Liver (tissue), 9 donors: Measurements from ENCODE around the gene CPED1. TPM values are rescaled to one million over a fixed set of nuclear protein-coding genes. Genes with fewer than 3 reads are reported as not detected.

Experiments used
- DNase-seq: peaks from one replicate; pipeline ENCODE4 v3.0.0-alpha.2; 2017; ENCODE audit warnings: low spot score
- H3K27ac ChIP-seq, 2 donors: one replicate each; pipeline ENCODE4 v1.7.0; 2013; ENCODE audit warnings: inconsistent platforms in 2 of 2, low read length in 2 of 2, control low read depth in 1 of 2, low read depth in 1 of 2, mild to moderate bottlenecking in 1 of 2
- H3K27me3 ChIP-seq, 4 donors: one replicate each; pipeline versions ENCODE4 v1.6.1 to v1.7.0; 2013; ENCODE audit warnings: low read length in 3 of 4, inconsistent platforms in 1 of 4, mild to moderate bottlenecking in 1 of 4, moderate library complexity in 1 of 4; ENCODE audit not compliant: control insufficient read depth in 4 of 4, insufficient read depth in 4 of 4
- H3K36me3 ChIP-seq, 4 donors: one replicate each; pipeline versions ENCODE4 v1.6.1 to v1.7.0; 2013; ENCODE audit warnings: low read length in 3 of 4, mild to moderate bottlenecking in 3 of 4, low read depth in 1 of 4, moderate library complexity in 1 of 4; ENCODE audit not compliant: control insufficient read depth in 4 of 4, insufficient read depth in 3 of 4
- H3K4me1 ChIP-seq, 4 donors: one replicate each; pipeline versions ENCODE4 v1.6.1 to v1.7.0; 2013; ENCODE audit warnings: low read length in 3 of 4, mild to moderate bottlenecking in 3 of 4, moderate library complexity in 1 of 4; ENCODE audit not compliant: control insufficient read depth in 4 of 4, insufficient read depth in 4 of 4
- H3K4me3 ChIP-seq, 3 donors: one replicate each; pipeline versions ENCODE4 v1.6.1 to v1.7.0; 2013; ENCODE audit warnings: low read length in 3 of 3, control low read depth in 1 of 3, low read depth in 1 of 3, mild to moderate bottlenecking in 1 of 3
- H3K9ac ChIP-seq, 2 donors: one replicate each; pipeline ENCODE4 v1.7.0; 2013; ENCODE audit warnings: low read length in 2 of 2, mild to moderate bottlenecking in 2 of 2, moderate library complexity in 2 of 2, control low read depth in 1 of 2, low read depth in 1 of 2
- H3K9me3 ChIP-seq, 4 donors: one replicate each; pipeline versions ENCODE4 v1.6.1 to v1.7.0; 2013; ENCODE audit warnings: low read length in 3 of 4; ENCODE audit not compliant: control insufficient read depth in 4 of 4
- ATF3 ChIP-seq: IDR thresholded peaks from 2 replicates; pipeline ENCODE4 v1.6.1; 2016; ENCODE audit warnings: antibody characterized with exemption
- EGR1 ChIP-seq, 2 donors: IDR thresholded peaks; 2 replicates each; pipeline ENCODE4 v1.6.1; 2016 to 2018; ENCODE audit warnings: antibody characterized with exemption in 2 of 2, low read depth in 2 of 2
- FOXA1 ChIP-seq: IDR thresholded peaks from 2 replicates; pipeline ENCODE4 v1.6.1; 2016; ENCODE audit warnings: antibody characterized with exemption
- FOXA2 ChIP-seq: IDR thresholded peaks from 2 replicates; pipeline ENCODE4 v1.6.1; 2016; ENCODE audit warnings: antibody characterized with exemption
- GABPA ChIP-seq, 2 donors: IDR thresholded peaks in 1 of 2; conservative IDR thresholded peaks in 1 of 2; 2 replicates each; pipeline ENCODE4 v1.6.1; 2016; ENCODE audit warnings: antibody characterized with exemption in 2 of 2, mild to moderate bottlenecking in 1 of 2, moderate library complexity in 1 of 2
- JUND ChIP-seq, 2 donors: IDR thresholded peaks; 2 replicates each; pipeline ENCODE4 v1.6.1; 2016; ENCODE audit warnings: antibody characterized with exemption in 2 of 2
- MAX ChIP-seq: IDR thresholded peaks from 2 replicates; pipeline ENCODE4 v1.6.1; 2016; ENCODE audit warnings: antibody characterized with exemption
- NR2F2 ChIP-seq: IDR thresholded peaks from 2 replicates; pipeline ENCODE4 v1.6.1; 2016; ENCODE audit warnings: antibody characterized with exemption
- RAD21 ChIP-seq, 2 donors: IDR thresholded peaks; 2 replicates each; pipeline ENCODE4 v1.6.1; 2016; ENCODE audit warnings: antibody characterized with exemption in 2 of 2, mild to moderate bottlenecking in 2 of 2
- REST ChIP-seq: IDR thresholded peaks from 2 replicates; pipeline ENCODE4 v1.6.1; 2016; ENCODE audit warnings: antibody characterized with exemption, mild to moderate bottlenecking
- SP1 ChIP-seq: IDR thresholded peaks from 2 replicates; pipeline ENCODE4 v1.6.1; 2018; ENCODE audit warnings: antibody characterized with exemption, mild to moderate bottlenecking
- TAF1 ChIP-seq: conservative IDR thresholded peaks from 2 replicates; pipeline ENCODE4 v1.6.1; 2016; ENCODE audit warnings: antibody characterized with exemption, mild to moderate bottlenecking
- YY1 ChIP-seq: IDR thresholded peaks from 2 replicates; pipeline ENCODE4 v1.6.1; 2016; ENCODE audit warnings: antibody characterized with exemption, mild to moderate bottlenecking
- ZBTB33 ChIP-seq: IDR thresholded peaks from 2 replicates; pipeline ENCODE4 v1.6.1; 2016; ENCODE audit warnings: antibody characterized with exemption
- WGBS: extraction: QIAGEN DNeasy Blood & Tissue Kit; methylation state at CpG from one replicate; pipeline ENCODE4 v1.1.7; 2013; 5-methylcytosine and 5-hydroxymethylcytosine counted together
- polyA plus RNA-seq, 2 donors: library from polyadenylated mRNA; stranded (reverse) in 1 of 2; unstranded in 1 of 2; fragments of 200-250 nt in 1 of 2; fragments of >200 nt in 1 of 2; fragmentation: Nextera tagmentation in 1 of 2; extraction: Ambion mirVana in 1 of 2; gene quantifications; one replicate each; pipeline versions ENCODE4 v1.2.1 to v1.2.3, GENCODE V29; 2013 to 2015
- total RNA-seq, 2 donors: library from RNA; depleted of rRNA; stranded (reverse); fragments of >200 nt; gene quantifications; one replicate each; pipeline ENCODE4 v1.2.3, GENCODE V29; 2014
- donor health status: healthy.
- donor health status: healthy.
- donor health status: healthy.
- donor health status: healthy.
- donor health status: healthy.

The CPED1 gene
- total and polyA plus RNA-seq, 4 donors = 8.5 to 58.0 (median 14.6) TPM

GRCh38 chr7:120959929-120960484 is 28.5 kb upstream of the CPED1 start:
- WGBS = 96% methylated on average over 8 of the region's 8 CpGs
- H3K27ac ChIP-seq = no peak overlapping the region
- peaks cover 2 to 35% (median 20%) of the 10 kb centered on the region in 4 donors for H3K36me3 ChIP-seq
- no peak for TF ChIP-seq FOXA2
- TF ChIP-seq RAD21 (IDR thresholded peaks at IDR 0.05) = no peak
- no peaks in the 10 kb centered on the region for H3K4me1 ChIP-seq
- no peak overlapping the region for H3K4me3 ChIP-seq
- DNase-seq = no peak
- no peak overlapping the region for H3K9ac ChIP-seq
- H3K27me3 ChIP-seq = no peaks in the 10 kb centered on the region
- no peaks in the 10 kb centered on the region for H3K9me3 ChIP-seq

GRCh38 chr7:120960714-120961113 is 27.8 kb upstream of the CPED1 start:
- Histone ChIP-seq H3K4me1 (no peaks in the 10 kb centered on the region), H3K9ac (no peak overlapping the region), H3K27ac (no peak overlapping the region), H3K27me3 (no peaks in the 10 kb centered on the region), H3K36me3 (peaks cover 2 to 29% (median 16%) of the 10 kb centered on the region in 4 donors), H3K4me3 (no peak overlapping the region), H3K9me3 (no peaks in the 10 kb centered on the region)
- 90% methylated on average over 1 of the region's 1 CpG for WGBS
- DNase-seq = no peak
- TF ChIP-seq EGR1 (IDR thresholded peaks at IDR 0.05; ENCODE audit: low read depth in 2 of 2) (no peak), NR2F2 (no peak), TAF1 (no peak), GABPA (IDR thresholded peaks at IDR 0.05 in 1 of 2, conservative IDR thresholded peaks at IDR 0.05 in 1 of 2) (no peak), ATF3 (no peak), REST (no peak), MAX (no peak), ZBTB33 (no peak), FOXA2 (no peak), FOXA1 (no peak)

GRCh38 chr7:120961638-120962173 is 26.8 kb upstream of the CPED1 start:
- 80% methylated on average over 1 of the region's 1 CpG for WGBS
- H3K9me3 ChIP-seq = no peaks in the 10 kb centered on the region
- H3K27me3 ChIP-seq = no peaks in the 10 kb centered on the region
- no peak overlapping the region for H3K4me3 ChIP-seq
- H3K4me1 ChIP-seq = no peaks in the 10 kb centered on the region
- no peak for DNase-seq
- no peak overlapping the region for H3K27ac ChIP-seq
- no peak overlapping the region for H3K9ac ChIP-seq
- peaks cover 2 to 24% (median 9%) of the 10 kb centered on the region in 4 donors for H3K36me3 ChIP-seq
- no peak for TF ChIP-seq FOXA2
- no peak for TF ChIP-seq JUND (IDR thresholded peaks at IDR 0.05)
- no peak for TF ChIP-seq SP1
- no peak for TF ChIP-seq YY1
- TF ChIP-seq RAD21 (IDR thresholded peaks at IDR 0.05) = no peak
- no peak for TF ChIP-seq TAF1
